NCI-H2196 (cell line): ENCODE data around the gene NR1D2.
"Not testable (repeated sequence)": the region's sequence is repeated elsewhere in the genome, so short reads cannot be mapped to it uniquely, and the experiment has no call there.

ENCODE experiments used
- DNase-seq: peaks from one replicate; lab custom pipeline; 2025; ENCODE audit not compliant: unreplicated experiment; lab: John Stamatoyannopoulos, UW

The NR1D2 gene

GRCh38 chr3:24002129-24002528, 57.0 kb downstream of the NR1D2 start:
- no peak for DNase-seq

GRCh38 chr3:24003466-24003865, 58.4 kb downstream of the NR1D2 start:
- no peak for DNase-seq

- DNase-seq, result no peak
Observed at GRCh38 chr3:24004171-24004938, 59.3 kb downstream of the NR1D2 start.

- no peak for DNase-seq
Observed at GRCh38 chr3:24005669-24006068, 60.6 kb downstream of the NR1D2 start.

GRCh38 chr3:24010834-24011233, 65.7 kb downstream of the NR1D2 start:
- not testable (repeated sequence) for DNase-seq

GRCh38 chr3:24012589-24013269, 67.6 kb downstream of the NR1D2 start:
- no peak for DNase-seq

GRCh38 chr3:24017305-24017704, 72.2 kb downstream of the NR1D2 start:
- DNase-seq, result no peak

GRCh38 chr3:24018784-24019570, 73.9 kb downstream of the NR1D2 start:
- DNase-seq, result no peak

- no peak for DNase-seq
Observed at GRCh38 chr3:24019585-24019984, 74.5 kb downstream of the NR1D2 start.

GRCh38 chr3:24020036-24020691, 75.1 kb downstream of the NR1D2 start:
- DNase-seq, result no peak

GRCh38 chr3:24023197-24023596, 78.1 kb downstream of the NR1D2 start:
- no peak for DNase-seq

GRCh38 chr3:24025805-24026204, 80.7 kb downstream of the NR1D2 start:
- no peak for DNase-seq

GRCh38 chr3:24026665-24027064, 81.6 kb downstream of the NR1D2 start:
- not testable (repeated sequence) for DNase-seq

GRCh38 chr3:24027946-24028345, 82.9 kb downstream of the NR1D2 start:
- DNase-seq, result no peak
